ENCODE measurements around the gene RASA3.

- no peak for TF ChIP-seq CTCF (conservative IDR thresholded peaks at IDR 0.05)
- TF ChIP-seq EZH2 (IDR thresholded peaks at IDR 0.05; ENCODE audit: low read depth), result no peak
Observed at GRCh38 chr13:114038900-114039299, 93.5 kb downstream of the RASA3 start.
